ENCODE results near the gene MYL6B. TPM values are rescaled to one million over a fixed set of nuclear protein-coding genes. Genes with fewer than 3 reads are reported as not detected.

MYL6B gene
- total RNA-seq, 1 experiment from 2014 or later = 66.5 TPM

DNA sequence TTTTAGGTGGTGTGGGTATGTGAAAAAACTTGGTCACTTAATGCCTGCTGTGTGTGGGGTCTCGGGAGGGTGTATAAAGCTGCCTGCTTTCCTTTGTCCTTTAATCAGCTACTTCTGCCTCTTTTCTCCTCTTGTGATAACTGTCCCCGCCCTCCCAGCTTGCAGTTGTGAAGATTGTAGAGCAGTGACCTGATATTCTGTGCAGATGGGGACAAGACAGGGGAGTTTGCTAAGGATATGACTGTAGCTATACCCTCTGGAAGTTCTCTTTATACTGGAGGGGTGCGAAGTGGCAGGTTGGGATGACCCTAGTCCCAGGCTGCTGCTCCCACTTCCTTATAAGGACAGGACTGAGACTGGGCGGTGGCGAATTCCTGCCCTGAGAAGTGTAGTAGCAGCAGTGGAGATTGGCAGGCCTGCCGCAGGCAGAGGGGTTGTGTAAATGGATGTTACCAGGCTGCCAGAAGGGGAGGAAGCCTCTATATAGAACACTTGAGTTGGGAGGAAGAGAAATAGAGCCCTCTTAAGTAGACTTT, 6.6 kb downstream of the MYL6B start:
- Histone ChIP-seq H3K4me3 (ENCODE audit: low read depth in 2 of 2, low read length in 2 of 2) (peak overlapping the region; percentile 74 to 78), H3K9me3 (ENCODE audit: control insufficient read depth, insufficient read depth, low read depth, low read length) (no peaks in the 10 kb centered on the region), H3K36me3 (ENCODE audit: control insufficient read depth, insufficient read depth, low read length) (peaks cover 2% of the 10 kb centered on the region; the same call in 1 of the 2 replicates), H3K4me1 (ENCODE audit: control insufficient read depth, insufficient read depth, low read length) (peaks cover 25% of the 10 kb centered on the region), H3K27ac (ENCODE audit: low read length) (peak overlapping the region; percentile 88), H3K27me3 (ENCODE audit: control insufficient read depth, insufficient read depth, low read length) (no peaks in the 10 kb centered on the region)
- DNase-seq (ENCODE audit: low read depth, low spot score) (no peak), ATAC-seq (peak; percentile 25)
- in situ Hi-C loops (cut with HindIII; ENCODE audit: low pct_unique_long_range_greater_than_20kb, low sequenced_read_pairs) = no loop called here
- TSS peak; percentile 83 for BruUV-seq (replicated peaks)
- ChIA-PET CTCF (interaction anchor here (1.4 kb wide), 1 partner anchor 33 kb away, joined by 3 read pairs; no protein-coding TSS in a partner anchor), POLR2A (no interaction called here)
- TF ChIP-seq SIN3A (IDR thresholded peaks at IDR 0.05; ENCODE audit: borderline replicate concordance, insufficient read depth, low read depth, low read length) = 0 out of 2 replicates have a peak, but pooled peaks have one; percentile 29
- TF ChIP-seq, protein P1, sequence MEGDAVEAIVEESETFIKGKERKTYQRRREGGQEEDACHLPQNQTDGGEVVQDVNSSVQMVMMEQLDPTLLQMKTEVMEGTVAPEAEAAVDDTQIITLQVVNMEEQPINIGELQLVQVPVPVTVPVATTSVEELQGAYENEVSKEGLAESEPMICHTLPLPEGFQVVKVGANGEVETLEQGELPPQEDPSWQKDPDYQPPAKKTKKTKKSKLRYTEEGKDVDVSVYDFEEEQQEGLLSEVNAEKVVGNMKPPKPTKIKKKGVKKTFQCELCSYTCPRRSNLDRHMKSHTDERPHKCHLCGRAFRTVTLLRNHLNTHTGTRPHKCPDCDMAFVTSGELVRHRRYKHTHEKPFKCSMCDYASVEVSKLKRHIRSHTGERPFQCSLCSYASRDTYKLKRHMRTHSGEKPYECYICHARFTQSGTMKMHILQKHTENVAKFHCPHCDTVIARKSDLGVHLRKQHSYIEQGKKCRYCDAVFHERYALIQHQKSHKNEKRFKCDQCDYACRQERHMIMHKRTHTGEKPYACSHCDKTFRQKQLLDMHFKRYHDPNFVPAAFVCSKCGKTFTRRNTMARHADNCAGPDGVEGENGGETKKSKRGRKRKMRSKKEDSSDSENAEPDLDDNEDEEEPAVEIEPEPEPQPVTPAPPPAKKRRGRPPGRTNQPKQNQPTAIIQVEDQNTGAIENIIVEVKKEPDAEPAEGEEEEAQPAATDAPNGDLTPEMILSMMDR (IDR thresholded peaks at IDR 0.05) = no peak
- intact Hi-C loops (cut with micrococcal nuclease; ENCODE audit: unreplicated experiment) = loop anchor here (5.0 kb wide), 1 partner anchor 42 kb away; the partner anchor contains the start of genes RPL41 and ZC3H10

DNA sequence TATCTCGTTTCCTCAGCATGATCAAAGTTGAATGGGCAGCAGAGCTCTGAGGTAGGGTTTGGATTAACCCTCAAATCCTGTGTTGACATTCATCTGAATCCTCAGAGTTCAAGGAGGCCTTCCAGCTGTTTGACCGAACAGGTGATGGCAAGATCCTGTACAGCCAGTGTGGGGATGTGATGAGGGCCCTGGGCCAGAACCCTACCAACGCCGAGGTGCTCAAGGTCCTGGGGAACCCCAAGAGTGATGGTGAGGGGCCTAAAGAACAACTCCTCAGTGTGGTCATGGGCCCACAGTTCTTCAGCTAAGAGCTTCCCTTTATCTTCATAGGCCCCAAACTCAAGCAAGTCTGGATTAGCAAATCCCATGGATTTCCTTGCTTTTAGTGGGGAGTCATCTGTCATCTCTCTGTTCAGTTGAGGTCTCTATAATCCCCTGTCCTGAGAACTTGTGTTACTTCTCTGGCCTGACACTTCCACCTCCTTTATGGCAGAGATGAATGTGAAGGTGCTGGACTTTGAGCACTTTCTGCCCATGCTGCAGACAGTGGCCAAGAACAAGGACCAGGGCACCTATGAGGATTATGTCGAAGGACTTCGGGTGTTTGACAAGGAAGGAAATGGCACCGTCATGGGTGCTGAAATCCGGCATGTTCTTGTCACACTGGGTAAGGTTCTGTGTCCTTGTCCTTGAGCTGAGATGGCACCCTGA, 7.2 kb downstream of the MYL6B start:
- no TSS peak for BruUV-seq (replicated peaks)
- Histone ChIP-seq H3K36me3 (ENCODE audit: control insufficient read depth, insufficient read depth, low read length) (peaks cover 2% of the 10 kb centered on the region; the same call in 1 of the 2 replicates), H3K9me3 (ENCODE audit: control insufficient read depth, insufficient read depth, low read depth, low read length) (no peaks in the 10 kb centered on the region), H3K27ac (ENCODE audit: low read length) (peak overlapping the region; percentile 88), H3K4me1 (ENCODE audit: control insufficient read depth, insufficient read depth, low read length) (peaks cover 20% of the 10 kb centered on the region), H3K4me3 (ENCODE audit: low read depth in 2 of 2, low read length in 2 of 2) (peak overlapping the region; percentile 74 to 78), H3K27me3 (ENCODE audit: control insufficient read depth, insufficient read depth, low read length) (no peaks in the 10 kb centered on the region)
- TF ChIP-seq TCF7L2 (IDR thresholded peaks at IDR 0.05; ENCODE audit: low read depth, low read length) (no peak), POLR2AphosphoS5 (IDR thresholded peaks at IDR 0.05; ENCODE audit: low read depth, low read length) (no peak; the same call in 1 of the 2 replicates), SIN3A (IDR thresholded peaks at IDR 0.05; ENCODE audit: borderline replicate concordance, insufficient read depth, low read depth, low read length) (no peak)
- TF ChIP-seq, protein P2, sequence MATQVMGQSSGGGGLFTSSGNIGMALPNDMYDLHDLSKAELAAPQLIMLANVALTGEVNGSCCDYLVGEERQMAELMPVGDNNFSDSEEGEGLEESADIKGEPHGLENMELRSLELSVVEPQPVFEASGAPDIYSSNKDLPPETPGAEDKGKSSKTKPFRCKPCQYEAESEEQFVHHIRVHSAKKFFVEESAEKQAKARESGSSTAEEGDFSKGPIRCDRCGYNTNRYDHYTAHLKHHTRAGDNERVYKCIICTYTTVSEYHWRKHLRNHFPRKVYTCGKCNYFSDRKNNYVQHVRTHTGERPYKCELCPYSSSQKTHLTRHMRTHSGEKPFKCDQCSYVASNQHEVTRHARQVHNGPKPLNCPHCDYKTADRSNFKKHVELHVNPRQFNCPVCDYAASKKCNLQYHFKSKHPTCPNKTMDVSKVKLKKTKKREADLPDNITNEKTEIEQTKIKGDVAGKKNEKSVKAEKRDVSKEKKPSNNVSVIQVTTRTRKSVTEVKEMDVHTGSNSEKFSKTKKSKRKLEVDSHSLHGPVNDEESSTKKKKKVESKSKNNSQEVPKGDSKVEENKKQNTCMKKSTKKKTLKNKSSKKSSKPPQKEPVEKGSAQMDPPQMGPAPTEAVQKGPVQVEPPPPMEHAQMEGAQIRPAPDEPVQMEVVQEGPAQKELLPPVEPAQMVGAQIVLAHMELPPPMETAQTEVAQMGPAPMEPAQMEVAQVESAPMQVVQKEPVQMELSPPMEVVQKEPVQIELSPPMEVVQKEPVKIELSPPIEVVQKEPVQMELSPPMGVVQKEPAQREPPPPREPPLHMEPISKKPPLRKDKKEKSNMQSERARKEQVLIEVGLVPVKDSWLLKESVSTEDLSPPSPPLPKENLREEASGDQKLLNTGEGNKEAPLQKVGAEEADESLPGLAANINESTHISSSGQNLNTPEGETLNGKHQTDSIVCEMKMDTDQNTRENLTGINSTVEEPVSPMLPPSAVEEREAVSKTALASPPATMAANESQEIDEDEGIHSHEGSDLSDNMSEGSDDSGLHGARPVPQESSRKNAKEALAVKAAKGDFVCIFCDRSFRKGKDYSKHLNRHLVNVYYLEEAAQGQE (IDR thresholded peaks at IDR 0.05; ENCODE audit: insufficient read depth in 1 of 2, low read depth in 2 of 2, low read length in 1 of 2) = no peak
- TF ChIP-seq, protein P1 (IDR thresholded peaks at IDR 0.05) = no peak
- ChIA-PET CTCF (interaction anchor here (1.4 kb wide), 1 partner anchor 33 kb away, joined by 3 read pairs; no protein-coding TSS in a partner anchor), POLR2A (no interaction called here)
- ATAC-seq (no peak), DNase-seq (ENCODE audit: low read depth, low spot score) (no peak)
- in situ Hi-C loops (cut with HindIII; ENCODE audit: low pct_unique_long_range_greater_than_20kb, low sequenced_read_pairs) (no loop called here), intact Hi-C loops (cut with micrococcal nuclease; ENCODE audit: unreplicated experiment) (loop anchor here (5.0 kb wide), 1 partner anchor 42 kb away; the partner anchor contains the start of genes RPL41 and ZC3H10)

Measured in Panc1 (cell line).